IPS-18c (cell line): ENCODE measurements around the gene SEPHS1.
A peak's percentile ranks its signal among the peaks of the same experiment; 100 is the strongest.
"Not testable (repeated sequence)": the region's sequence is repeated elsewhere in the genome, so short reads cannot be mapped to it uniquely, and the experiment has no call there.

Experiments used
- H3K4me3 ChIP-seq: 2 replicates; pipeline ENCODE4 v1.7.0; 2013; ENCODE audit warnings: low read depth, mild to moderate bottlenecking, low read length, moderate library complexity; ENCODE audit not compliant: insufficient read depth
- H3K9me3 ChIP-seq: one replicate; pipeline ENCODE4 v1.6.1; 2013; ENCODE audit warnings: mild to moderate bottlenecking, low read length, moderate library complexity; ENCODE audit not compliant: control insufficient read depth, insufficient read depth

The SEPHS1 gene, protein sequence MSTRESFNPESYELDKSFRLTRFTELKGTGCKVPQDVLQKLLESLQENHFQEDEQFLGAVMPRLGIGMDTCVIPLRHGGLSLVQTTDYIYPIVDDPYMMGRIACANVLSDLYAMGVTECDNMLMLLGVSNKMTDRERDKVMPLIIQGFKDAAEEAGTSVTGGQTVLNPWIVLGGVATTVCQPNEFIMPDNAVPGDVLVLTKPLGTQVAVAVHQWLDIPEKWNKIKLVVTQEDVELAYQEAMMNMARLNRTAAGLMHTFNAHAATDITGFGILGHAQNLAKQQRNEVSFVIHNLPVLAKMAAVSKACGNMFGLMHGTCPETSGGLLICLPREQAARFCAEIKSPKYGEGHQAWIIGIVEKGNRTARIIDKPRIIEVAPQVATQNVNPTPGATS

DNA sequence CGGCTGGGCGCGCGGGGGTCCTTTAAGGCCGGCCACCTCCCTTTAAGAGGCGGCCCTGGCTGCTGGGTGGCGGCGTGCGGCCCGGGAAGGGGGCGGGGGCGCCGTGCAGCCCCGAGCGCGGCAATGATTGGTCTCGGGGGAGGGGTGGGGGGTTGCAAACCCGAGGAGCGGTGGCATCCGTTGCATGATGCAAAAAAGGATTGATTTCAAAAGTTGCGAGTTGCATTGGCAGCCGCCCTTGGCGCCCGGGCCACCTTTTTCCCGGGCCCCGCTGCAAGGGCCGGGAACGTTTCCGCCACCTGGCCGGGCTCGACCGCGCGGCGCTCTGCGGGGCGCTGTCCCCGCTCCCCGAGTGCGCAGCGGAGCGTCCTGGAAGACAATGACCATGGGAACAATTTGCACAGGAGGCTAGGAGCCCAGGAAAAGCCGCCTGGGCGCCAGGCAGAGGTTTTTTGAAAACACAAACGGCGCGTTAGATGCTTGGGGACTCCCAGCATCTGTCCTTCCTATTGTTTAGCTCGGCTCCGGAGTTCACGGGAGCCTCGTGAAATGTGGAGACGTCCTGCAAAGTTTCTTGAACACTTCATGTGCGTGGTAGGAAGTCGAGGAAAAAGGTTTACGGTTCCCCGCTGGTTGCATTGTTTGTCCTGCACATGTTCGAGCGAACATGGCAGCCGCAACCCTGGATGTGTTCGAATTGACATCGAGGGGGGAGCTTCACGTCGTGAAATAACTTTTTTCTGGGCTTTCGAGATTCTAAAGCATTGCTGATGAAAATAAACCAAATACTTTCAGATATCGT is at the start of gene SEPHS1:
Gene SEPHS1, minus strand, starts transcription at position 78 of the 802 bp plus-strand sequence. CDS start 3,343 bp downstream, outside the sequence.
- Histone ChIP-seq H3K4me3 (peak within 1 kb of the TSS; percentile 79), H3K9me3 (no peaks in the 10 kb centered on the region)

DNA sequence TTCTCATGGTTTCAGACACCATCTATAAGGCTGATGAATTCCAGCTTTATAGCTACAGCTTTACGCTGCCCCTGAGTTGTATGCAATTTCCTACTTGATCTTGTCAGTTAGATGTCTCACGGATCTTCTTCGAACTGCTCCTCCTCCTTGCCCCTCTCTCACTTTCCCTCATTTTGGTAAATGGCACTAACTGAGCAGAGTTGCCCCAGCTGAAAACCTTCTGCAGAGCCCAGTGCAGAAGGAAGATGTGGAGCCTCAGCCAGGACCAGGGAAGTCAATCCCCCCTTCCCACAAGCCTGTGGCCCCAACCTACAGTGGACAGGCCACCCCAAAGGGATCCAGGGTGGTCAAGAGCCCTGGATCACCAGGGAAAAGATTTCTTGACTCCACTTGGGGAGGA is 49.0 kb upstream of the SEPHS1 start:
- H3K4me3 ChIP-seq = no peak overlapping the region
- H3K9me3 ChIP-seq = no peaks in the 10 kb centered on the region

DNA sequence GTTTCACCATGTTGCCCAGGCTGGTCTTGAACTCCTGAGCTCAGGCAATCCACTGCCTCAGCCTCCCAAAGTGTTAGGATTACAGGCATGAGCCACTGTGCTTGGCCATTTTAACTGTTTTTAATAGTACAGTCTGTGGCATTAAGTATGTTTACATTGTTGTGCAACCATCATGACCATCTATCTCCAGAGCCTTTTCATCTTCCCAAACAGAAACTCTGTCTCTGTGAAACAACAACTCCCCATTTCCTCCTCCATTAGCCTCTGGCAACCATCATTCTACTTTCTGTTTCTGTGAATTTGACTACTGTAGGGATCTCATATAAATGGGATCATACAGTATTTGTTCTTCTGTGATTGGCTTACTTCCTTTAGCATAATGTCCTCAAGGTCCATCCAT is 48.3 kb upstream of the SEPHS1 start:
- no peak overlapping the region for H3K4me3 ChIP-seq
- H3K9me3 ChIP-seq = no peaks in the 10 kb centered on the region

DNA sequence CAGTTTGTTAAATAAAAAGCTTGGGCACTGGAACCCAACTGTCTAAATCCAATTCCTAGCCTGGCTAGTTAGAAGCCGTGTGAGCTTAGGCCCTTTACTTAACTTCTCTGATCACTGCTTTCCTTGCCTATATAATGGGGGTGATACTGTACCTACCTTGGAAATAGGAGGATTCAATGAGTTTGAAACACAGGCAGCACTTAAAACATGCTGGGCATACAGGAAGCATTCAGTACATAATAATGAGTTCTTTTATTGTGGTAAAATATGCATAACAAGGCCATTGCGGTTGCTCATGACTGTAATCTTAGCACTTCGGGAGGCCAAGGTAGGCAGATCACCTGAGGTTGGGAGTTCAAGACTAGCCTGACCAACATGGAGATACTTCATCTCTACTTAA is 47.4 kb upstream of the SEPHS1 start:
- no peaks in the 10 kb centered on the region for H3K9me3 ChIP-seq

DNA sequence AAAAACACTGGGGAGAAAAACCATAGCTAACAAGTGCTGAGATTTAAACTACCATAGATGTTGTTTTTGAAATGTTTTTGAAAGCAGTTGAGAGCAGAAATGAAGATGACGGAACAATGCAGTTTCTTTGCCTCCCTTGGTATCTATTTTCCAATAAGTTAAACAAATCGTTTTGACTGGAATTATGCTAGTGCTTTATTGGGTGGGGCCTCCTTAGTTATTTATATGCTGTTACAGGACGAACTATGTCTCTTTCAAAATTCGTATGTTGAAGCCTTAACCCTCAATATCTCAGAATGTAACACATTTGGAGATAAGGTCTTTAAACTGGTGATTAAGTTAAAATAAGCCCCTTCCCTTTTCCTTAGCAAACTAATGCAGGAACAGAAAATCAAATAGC is 45.5 kb upstream of the SEPHS1 start:
- Histone ChIP-seq H3K4me3 (no peak overlapping the region), H3K9me3 (no peaks in the 10 kb centered on the region)

More for the DNA sequence above, 47.4 kb upstream of the SEPHS1 start:
- no peak overlapping the region for H3K4me3 ChIP-seq

DNA sequence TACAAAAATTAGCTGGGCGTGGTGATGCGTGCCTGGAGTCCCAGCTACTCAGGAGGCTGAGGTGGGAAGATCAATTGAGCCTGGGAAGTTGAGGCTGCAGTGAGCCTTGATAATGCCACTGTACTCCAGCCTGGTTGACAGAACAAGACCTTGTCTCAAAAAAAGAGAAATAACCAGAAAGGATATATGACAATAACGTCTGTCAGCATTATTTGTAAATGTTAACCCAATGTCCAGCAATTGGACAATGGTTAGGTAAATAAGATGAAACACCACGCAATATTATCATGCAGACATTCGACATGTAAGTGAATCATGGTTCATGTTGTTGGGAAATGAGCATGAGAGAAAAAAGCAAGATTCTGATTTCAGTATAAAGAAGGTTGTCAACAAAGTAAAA is 44.6 kb upstream of the SEPHS1 start:
- H3K4me3 ChIP-seq = no peak overlapping the region
- H3K9me3 ChIP-seq = no peaks in the 10 kb centered on the region

DNA sequence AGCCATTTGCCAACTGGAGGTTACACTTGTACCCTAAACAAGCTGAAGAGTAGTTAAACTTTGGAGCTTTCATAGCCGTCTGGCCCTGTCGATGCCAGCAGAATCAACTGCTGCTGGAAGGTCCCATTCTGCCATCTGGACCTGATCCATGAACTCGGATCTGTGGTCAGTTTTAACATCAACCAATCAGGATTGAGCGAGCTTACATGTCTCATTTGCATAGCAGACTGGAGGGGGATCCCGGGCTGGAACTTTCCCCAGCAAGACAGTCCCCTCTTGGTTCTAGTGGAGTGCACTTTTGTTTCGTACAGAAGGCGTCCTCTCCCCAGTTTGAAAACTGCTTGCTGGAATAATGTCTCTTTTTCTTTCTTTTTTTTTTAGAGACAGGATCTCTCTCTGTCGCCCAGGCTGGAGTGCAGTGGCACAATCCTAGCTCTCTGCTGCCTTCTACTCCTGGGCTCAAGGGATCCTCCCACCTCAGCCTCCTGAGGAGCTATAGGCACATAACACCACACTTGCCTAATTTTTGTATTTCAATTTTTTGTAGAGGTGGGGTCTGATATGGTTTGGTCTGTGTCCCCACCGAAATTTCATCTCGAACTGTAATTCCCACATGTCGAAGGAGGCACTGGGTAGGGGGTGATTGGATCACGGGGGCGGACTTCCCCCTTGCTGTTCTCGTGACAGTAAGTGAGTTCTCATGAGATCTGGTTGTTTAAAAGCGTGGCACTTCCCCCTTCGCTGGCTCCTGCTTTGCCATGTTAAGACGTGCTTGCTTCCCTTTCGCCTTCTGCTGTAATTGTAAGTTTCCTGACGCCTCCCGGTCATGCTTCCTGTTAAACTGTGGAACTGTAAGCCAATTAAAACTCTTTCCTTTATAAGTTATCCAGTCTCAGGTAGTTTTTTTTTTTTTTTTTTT is 42.8 kb upstream of the SEPHS1 start:
- no peaks in the 10 kb centered on the region for H3K9me3 ChIP-seq
- no peak overlapping the region for H3K4me3 ChIP-seq

DNA sequence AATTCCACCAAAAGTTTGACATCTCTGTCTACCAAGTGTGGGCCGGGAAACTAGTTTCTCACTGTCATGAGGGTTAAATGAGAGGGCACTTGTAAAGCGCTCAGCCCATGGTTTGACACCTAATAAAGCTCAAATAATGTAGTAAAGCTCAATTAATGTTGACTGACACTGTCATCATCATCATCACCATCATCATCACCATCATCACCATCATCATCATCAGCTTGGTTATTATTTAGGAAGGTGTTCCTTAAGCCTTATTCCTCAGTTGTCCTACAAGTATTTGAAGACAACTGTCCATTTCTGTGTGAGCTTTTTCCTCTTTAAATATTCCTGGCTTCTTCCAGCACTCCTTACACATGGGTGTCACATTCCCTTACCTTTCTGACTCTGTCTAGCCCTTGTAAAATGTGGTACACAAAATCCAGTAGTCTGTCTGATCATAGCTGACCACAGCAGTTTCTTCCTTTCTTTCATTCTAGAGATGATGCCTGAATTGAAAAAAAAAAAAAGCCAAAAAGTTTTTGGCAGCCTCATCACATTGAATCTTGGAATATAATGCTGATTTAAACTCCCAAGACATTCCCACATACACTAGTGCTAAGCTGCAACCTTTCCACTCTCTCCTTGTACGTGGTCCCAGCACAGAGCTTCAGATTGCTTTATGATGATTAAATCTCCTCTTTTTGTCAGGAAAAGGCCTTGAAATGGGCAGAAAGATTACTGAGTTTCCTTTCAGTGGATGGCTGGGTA is 40.6 kb upstream of the SEPHS1 start:
- Histone ChIP-seq H3K9me3 (no peaks in the 10 kb centered on the region), H3K4me3 (no peak overlapping the region)

DNA sequence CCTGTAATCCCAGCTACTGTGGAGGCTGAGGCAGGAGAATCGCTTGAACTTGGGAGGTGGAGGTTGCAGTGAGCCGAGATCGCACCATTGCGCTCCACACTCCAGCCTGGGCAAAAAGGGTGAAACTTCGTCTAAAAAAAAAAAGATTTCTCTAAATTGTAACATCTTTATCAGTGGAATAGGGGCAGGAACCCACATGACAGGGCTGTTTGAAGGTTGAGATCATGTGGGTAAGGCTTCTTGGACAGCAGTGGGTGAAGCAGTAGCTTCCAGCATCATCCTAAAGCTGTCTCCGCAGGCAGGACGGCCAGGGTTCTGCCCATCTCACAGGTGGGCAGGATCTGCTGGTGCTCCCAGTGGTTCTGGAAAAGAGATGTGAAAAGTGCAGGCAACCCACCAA is 37.9 kb upstream of the SEPHS1 start:
- Histone ChIP-seq H3K4me3 (no peak overlapping the region), H3K9me3 (no peaks in the 10 kb centered on the region)

DNA sequence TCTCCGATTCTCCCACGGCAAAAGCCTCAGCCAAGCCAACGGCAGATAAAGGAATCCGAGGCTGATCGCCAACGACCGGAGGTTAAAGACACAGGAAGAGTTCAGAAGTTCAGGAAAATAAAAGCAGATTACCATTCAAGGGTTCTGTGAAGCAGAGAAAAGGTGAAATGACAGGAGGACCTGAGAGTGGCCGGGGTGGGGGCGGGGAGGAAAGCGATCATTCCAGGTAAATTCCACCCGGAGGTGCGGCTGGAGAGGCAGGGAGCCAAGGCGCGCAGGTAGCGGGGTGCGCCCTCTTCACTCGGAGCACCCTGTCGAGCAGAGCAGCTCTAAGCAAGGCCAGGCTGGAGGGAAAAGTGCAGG is 35.3 kb upstream of the SEPHS1 start:
- H3K4me3 ChIP-seq = peak overlapping the region; percentile 39
- no peaks in the 10 kb centered on the region for H3K9me3 ChIP-seq

DNA sequence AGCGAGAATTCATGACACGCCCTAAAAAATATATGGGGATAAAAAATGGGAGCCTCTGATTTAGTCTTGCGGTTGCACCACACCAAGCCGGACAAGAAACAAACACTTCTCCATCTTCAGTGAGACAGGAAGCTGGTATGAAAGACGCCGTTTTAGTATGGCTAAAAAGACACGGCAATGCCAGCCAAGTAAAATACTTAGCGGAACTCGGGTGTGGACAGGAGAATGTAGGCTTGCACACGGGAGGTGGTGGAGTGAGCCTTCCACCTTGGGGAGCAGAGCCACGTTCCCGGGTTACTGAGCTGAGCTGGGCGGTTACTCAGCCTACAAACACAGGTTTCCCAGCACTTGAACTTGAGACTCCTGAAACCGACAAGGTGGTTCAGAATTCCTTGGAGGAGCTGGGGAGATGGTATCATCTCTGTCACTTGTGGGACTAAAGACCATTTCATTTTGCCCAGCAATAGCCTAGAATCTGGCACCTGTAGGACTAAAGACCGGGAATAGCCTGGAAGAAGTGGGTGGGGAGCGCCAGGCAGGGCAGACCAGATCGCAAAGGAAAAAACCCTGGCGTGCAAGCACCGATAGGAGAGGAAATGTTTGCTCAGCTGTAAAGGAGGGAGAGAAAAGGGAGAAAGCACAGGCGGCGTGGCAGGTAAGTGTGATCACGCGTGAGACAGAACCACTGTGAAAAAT is 34.8 kb upstream of the SEPHS1 start:
- Histone ChIP-seq H3K4me3 (peak overlapping the region; percentile 39), H3K9me3 (no peaks in the 10 kb centered on the region)

DNA sequence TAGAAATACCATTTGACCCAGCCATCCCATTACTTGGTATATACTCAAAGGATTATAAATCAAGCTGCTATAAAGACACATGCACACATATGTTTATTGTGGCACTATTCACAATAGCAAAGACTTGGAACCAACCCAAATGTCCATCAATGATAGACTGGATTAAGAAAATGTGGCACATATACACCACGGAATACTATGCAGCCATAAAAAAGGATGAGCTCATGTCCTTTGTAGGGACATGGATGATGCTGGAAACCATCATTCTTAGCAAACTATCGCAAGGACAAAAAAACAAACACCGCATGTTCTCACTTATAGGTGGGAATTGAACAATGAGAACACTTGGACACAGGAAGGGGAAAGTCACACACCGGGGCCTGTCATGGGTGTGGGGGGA is 31.0 kb upstream of the SEPHS1 start:
- not testable (repeated sequence) for H3K4me3 ChIP-seq, H3K9me3 ChIP-seq

DNA sequence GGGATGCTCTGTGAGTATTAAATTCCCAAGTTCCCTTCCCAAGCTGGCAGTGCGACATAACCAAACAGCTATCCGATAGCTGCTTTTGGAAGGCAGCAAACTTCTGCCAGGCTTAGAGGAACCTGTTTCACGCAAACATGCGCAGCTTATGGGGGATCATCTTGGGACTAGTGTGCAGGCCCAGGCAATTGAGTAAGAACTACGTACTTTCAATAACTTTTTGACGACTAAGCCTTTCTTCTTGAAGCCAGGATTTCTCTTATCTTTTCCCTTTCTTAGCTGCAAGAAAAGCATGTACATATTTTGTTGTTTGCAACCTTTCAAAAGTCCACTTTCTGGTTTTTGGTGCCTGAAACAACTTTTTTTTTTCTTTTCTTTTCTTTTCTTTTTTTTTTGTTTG is 28.7 kb upstream of the SEPHS1 start:
- H3K4me3 ChIP-seq = no peak overlapping the region

DNA sequence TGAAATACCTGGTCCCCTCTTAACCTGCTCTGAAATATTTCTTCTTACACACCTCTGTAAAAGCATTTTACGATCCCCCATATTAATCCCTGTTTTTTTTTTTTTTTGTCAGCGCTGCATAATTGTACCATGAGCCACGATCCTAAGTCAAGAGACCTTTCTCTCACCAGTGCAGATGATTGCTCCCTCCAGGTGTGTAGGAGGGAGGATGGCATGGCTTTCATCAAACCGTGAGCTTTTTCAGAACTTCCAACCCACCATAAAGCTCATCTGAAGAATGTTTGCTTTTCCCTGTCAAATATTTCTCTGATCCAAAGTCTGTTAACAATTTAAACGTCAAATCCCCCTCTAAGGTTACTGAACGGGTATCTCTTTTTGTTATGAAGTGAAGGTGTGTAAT is 28.2 kb upstream of the SEPHS1 start:
- no peak overlapping the region for H3K4me3 ChIP-seq
- H3K9me3 ChIP-seq = no peaks in the 10 kb centered on the region

More for the DNA sequence above, 28.7 kb upstream of the SEPHS1 start:
- H3K9me3 ChIP-seq = no peaks in the 10 kb centered on the region

DNA sequence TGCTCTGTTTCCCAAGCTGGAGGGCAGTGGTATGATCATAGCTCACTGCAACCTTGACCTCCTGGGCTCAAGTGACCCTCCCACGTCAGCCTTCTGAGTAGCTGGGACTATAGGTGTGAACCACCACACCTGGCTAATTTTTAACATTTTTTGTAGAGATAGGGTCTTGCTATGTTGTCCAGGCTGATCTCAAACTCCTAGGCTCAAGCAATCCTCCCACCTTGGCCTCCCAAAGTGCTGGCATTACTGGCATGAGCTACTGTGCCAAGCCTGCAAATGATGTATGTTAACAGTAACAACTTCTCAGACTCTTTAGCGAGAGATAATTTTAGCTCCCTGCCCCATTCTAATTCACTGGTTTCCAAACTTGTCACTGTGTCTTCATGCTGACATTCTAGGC is 27.7 kb upstream of the SEPHS1 start:
- Histone ChIP-seq H3K4me3 (no peak overlapping the region), H3K9me3 (no peaks in the 10 kb centered on the region)

DNA sequence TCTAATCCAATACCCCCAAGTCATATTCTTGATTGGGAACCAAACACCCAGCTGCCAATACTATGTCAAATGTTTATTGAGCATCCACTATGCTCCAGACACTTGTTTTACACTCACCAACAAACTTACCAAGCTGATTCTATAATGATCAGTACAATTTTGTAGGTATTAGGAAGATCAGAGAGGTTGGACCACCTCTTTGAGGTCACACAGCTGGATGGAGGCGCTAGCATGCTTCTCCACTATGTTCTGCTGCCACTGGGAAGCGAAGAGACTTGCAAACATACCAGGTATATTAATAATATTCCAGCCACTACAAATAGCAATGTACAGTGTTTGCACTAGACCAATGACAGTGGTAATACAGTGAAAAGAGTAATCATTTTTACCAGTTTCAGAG is 25.6 kb upstream of the SEPHS1 start:
- H3K4me3 ChIP-seq = no peak overlapping the region

More for the DNA sequence above, 25.6 kb upstream of the SEPHS1 start:
- no peaks in the 10 kb centered on the region for H3K9me3 ChIP-seq
